HG02798 (cell line): ENCODE measurements around the gene RABAC1.
"Not testable (repeated sequence)": the region's sequence is repeated elsewhere in the genome, so short reads cannot be mapped to it uniquely, and the experiment has no call there.

Experiments used
- ATAC-seq: cut with Tn5 transposase; IDR thresholded peaks from one replicate; pipeline ENCODE4 v1.9.1; 2021; ENCODE audit warnings: mild to moderate bottlenecking; ENCODE audit not compliant: unreplicated experiment, poor library complexity

Gene RABAC1, protein sequence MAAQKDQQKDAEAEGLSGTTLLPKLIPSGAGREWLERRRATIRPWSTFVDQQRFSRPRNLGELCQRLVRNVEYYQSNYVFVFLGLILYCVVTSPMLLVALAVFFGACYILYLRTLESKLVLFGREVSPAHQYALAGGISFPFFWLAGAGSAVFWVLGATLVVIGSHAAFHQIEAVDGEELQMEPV

DNA sequence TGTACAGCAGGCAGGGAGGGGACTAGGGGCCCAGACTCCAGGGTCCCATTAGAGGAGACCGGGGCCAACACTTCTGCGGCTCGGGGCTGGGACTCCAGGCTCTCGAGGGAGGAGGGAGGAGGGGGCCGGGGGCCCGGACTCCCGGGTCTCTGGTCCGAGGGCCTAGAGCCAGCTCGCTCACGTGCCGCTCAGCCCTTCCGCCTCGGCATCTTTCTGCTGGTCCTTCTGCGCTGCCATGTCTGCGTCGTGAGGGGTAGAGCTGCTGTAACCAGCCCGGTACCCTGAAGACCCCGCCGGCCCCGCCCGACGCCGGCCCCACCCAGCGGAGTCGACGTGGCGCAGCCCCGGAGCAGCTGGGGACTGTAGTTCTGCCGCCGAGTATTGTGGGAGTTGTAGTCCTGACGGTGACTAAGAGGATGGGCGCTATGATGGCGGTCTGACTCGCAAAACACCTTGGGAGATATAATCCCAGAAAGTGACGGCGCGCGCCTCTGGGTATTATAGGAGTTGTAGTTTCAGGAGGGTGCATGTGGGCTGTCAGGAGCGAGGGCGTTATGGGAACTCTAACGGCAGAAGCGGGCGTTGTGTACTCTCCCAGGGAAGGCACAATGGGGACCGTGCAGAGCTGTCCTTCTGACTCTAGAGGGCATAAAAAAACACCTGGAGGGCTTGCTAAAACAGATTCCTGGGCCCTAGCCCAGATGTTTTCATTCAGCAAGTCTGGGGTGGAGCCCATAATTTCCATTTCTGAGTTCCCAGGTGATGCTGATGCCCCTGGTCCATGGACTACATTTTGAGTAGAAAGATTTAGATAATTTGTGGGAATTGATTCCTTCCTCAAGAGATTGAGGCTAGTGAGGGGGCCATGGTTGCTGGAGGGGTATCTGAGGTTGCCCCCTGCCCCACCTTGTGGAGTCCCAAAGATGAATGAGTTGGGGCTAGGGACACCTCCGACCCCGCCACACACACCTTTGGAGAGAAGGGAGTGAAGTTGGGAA is at the start of gene RABAC1:
Gene RABAC1 (minus strand): TSS at position 266 of the 998 bp plus-strand sequence. CDS start 29 bp downstream, at position 237.
- ATAC-seq: peak; percentile 87

DNA sequence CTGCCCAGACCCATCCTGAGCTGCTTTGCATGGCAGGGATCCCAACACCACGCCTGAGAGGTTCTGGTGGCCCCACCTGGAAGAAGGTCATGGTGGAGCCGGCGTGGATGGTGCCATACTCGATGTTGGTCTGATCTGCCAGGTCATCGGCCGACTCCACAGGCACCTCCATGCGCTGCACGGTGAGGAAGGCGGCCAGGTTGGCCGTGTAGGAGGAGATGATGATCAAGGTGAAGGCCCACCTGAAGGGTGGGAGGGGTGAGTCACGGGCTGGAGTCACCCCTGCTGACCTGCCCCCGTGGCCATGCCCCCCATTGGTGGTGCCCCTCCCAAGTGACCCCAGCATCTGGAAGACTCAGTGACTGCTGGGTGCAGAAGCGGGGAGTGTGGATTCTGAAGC is 47.4 kb upstream of the RABAC1 start:
- no peak for ATAC-seq

DNA sequence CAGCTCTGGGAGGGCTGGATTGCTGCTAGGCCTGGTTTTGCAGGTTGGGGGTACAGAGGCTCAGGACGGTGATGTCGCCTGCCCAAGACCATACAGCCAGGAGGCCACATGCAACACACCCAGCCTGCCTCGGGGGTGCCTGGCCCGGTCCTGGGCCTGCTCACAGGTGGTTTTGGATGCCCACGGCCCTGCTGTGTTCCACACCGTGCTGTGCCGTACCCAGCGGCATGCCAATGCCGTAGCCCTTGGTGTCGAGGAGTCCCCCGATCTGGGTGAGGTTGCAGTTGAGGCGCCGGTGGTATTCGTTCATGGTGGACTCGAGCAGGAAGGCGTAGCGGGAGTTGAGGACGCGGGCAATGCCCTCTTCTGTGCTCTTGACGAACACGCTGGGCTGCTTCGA is 46.4 kb upstream of the RABAC1 start:
- no peak for ATAC-seq

DNA sequence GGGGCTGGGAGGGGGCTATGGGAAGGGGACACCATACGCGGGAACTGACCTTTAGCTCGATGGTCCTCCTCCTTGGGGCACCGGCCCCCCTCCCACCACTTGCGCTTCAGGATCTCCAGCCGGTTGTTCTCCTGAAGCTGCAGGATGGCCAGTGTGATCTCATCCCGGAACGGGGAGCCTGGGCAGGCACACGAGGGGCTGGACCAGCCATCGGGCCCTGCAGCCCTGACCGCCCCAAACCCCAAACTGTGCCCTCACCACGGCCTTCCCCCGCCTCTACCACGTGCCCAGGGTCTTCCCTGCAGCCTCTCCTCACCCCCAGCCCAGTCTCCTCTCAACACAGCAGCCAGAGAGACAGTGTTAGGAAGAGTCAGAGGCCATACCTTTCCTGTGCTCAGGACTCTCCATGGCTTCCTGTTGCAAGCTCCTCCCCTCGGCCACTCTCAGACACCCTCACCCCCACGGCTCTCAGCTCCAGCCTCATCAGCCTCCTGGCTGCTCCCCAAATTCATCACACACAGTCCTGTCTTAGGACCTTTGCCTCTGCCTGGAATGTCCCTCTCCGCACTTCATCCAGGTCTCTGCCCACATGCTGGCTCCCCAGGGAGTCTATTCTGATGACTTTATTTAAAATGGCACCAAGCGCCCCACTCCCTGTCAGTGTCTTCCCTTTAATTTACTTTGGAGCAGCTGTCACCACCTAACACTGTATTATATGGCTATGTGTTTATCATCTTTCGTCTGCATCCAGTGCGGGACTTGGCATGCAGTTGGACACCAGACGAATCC is 44.6 kb upstream of the RABAC1 start:
- ATAC-seq: no peak

DNA sequence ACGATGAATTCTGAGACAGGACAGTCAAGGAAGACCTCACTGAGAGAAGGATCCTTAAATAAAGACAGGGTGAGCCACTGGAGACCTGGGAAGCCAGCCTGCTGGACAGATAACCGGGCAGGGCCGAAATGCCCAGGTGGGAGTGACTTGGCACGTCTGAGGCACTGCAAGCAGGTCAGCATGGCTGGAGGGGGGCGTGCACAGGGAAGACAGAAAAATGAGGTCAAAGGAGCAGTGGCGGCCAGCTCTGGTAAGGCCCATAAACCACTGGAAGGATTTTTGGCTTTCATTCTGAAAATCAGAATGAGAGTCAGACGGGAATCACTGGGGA is 40.7 kb upstream of the RABAC1 start:
- no peak for ATAC-seq

DNA sequence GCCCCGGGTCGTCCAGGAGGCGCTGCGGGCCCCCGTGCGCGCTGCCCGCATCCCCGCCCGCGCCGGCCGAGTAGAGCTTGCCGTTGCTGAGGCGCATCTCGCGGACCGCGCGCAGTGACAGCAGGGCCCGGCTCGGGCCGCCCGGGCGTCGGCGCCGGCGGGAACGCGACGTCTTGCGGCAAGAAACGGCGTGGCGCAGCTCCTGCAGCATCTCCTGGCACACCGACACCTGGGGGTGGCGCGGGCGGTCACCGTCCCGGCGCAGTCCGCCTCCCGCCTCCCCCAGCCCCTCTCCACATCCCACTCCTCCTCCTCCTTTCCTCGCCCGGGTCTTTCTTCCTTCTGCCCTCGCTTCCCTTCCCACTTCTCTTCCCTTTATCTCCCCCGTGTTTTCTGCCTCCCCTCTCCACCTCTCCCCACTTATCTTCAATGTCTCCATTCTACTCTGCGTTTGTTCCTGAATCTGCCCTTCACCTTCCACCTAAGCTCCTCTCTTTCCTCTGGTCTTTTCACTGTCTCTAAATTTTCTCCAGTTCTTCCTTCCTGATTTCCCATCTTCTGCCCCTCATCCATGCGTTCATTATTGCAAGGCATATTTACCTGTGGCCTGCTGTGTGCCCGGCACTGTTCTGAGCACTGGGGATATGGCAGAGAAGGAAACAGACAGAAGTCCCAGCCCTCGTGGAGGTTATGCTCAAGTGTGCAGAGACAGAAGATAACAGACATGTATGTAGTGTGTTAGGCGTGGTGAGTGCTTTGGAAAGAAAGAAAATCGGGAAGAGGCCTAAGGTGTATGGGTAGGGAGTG is 40.2 kb upstream of the RABAC1 start:
- no peak for ATAC-seq

DNA sequence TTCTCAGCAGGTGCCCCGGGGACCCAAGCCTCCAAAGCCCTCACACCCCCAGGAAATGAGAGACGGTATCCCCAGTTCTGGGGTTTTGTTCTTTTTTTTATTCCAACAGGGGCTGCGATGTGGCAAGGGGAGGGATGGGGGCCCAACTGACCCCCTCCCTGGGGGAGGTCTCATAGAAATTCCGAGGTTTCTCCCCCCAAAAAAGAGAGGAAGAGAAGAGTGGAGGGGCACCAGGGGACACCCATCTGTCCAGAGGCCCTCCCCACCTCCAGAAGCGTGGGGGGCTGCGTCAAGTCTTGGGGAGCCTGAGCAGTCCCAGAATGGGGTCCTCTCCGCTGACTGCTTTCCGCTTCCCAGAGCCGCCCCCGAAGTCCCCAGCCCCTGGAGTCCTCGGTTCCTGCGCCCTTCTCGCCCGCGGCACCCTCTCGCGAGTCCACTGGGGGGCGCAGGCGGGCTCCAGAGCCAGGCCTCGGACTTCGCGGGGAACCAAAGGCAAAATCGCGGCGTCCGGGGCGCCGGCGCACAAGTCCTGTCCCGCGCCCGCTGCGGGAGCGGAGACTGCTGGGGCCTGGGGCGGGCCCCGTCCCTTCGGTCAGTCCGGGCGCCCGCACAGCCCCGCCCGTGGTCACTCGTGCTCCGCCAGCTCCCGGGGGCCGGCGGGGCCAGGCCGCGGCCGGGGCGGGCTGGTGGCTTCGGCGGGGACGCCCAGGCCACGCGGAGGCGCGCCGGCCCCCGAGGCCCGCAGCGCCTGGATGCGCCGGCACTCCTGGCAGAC is 39.3 kb upstream of the RABAC1 start:
- no peak for ATAC-seq

DNA sequence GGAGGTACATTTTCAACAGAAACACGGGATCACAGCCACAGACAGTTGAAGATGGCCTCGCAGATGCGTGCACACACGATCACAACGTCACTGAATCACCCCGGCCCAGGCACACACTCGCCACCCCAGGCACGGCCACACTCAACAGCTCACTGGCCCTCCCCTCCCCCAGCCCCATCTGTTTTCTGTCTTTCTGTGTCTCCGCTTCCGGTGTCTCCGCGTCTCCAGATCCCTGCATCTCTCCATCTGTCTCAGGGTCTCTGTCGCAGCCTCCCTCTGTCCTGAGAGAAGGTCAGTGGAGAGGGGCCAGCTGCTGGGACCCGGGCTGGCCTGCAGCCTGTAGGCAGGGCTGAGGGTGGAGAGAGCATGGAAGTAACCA is 38.7 kb upstream of the RABAC1 start:
- no peak for ATAC-seq

DNA sequence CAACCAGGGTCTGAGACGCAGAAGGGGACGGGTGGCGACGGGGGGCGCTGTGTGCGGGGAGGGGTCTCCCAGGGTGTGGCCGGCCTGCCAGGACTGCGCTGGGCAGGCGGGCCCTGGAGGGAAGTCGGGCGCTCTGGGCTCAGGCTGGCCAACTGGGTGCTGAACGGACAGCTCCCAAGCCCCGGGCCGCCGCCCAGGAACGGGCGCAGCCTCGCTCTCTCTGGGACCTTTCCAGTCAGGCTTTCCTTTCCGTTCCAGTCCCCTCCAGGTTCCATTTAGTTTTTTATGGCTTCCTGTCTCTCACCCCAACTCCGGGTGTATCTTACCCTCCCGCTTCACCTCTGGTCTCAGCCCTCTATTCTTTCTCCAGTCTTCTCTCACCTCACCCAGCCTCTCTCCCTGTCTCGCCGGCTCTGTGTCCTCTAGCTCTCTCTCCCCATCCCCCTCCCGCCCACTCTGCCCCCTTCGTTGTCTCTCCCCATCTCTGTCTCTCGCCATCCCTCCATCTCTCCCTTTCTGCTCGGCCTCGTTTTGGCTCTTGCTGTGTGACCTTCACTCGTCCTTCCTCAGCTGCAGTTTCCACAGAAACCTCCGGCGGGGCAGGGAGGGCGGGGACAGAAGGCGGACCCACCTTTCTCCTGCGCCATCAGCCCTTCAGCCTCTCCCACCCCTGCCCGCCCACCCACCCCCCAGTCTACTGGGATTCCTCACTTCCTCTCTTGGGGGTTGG is 38.2 kb upstream of the RABAC1 start:
- ATAC-seq: no peak

DNA sequence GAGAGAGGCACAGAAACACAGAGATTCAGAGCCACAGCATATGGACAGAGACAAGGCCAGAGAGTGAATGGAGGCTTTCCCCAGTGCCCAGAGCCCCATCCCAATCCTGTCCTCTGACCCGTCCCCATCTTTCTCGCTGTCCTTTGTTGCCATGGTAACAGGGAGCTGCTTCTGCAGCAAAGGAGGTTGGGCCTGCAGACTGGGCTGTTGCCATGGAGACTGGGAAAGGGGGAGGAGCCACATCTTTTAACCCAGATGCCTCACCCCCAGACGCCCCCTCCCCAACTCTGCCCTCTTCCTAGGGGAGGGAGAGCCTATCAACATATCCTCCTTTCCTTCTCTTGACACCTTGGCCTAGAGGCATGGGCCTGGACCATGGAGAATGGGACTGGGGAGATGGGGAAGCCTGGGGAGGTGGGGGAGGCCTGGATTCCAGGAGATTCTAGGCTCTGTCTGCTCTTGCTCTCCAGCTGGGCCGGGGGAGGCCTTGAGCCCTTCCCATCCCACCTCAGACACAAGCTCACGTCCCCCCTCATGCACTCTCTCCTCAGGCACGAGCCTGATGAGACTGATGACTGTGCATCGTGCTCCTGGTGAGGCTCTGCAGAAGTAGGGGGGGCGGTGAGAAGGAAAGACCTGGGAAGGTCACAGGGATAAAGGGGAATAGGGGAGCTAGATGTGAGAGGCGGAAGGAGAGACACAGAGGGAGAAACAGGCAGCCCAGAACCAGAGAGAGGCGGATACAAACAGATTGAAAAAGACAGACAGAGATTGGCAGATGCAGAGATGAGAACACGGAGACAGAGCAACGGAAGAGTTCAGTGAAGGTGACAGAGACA is 37.1 kb upstream of the RABAC1 start:
- no peak for ATAC-seq

DNA sequence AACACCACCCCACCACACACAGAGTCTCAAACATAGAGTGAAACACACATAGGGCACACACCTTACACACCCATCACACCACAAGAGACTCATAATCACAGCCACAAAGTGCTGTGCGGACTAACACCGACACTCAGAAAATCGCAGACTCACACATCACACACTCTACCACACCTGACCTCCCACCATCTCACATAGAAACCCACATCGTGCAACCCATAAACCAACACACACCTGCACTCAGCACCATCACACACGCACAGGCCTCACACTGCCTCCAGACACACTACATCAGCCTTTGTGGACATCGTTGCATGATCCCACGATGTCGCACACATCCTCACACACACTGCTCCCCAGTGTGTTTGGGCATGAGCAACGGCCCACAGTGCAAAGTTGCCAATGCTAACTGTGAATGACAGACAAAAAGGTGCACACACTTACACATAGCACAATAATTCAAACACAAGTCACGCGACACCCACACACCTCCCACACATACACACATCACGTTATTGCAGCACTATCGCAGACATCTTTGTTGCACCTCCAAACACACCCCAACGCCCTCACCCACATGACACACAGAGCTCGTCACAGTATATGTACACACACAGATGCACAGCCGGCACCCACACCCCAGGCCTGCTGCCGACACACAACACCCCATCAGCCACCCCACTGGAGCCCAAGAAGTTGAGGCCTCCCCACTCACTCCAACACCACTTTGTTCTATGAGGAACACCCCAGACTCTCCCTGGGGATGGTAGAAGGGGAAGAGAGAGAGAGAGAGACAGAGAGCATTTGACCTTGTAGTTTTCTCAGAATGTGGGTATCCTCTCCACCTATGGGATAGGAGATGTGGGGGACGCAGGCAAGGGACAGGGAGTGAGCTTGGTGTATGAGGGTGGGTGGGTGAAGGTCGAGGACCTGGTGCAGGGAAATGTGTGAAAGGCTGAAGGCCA is 36.2 kb upstream of the RABAC1 start:
- no peak for ATAC-seq

DNA sequence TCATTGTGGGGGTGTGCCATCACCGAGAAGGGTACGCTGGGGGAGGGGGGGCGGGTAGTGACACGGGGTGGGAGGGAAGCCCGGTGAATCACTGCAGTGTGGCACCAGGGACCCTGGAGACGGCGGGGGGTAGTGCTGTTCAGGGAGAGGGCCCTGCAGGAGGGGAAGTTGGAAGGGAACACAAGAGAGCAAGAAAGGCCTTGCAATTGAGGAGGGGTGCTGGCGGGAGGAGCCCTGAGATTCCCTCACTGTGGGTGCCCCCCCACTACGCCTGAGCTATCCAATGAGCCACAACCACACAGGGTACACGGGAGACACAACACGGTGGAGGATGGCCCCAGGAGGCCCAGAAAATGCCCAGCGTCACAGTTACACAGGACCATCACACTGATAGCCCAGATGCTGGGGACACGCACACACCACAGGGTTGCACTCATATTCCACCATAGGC is 35.4 kb upstream of the RABAC1 start:
- ATAC-seq: no peak

DNA sequence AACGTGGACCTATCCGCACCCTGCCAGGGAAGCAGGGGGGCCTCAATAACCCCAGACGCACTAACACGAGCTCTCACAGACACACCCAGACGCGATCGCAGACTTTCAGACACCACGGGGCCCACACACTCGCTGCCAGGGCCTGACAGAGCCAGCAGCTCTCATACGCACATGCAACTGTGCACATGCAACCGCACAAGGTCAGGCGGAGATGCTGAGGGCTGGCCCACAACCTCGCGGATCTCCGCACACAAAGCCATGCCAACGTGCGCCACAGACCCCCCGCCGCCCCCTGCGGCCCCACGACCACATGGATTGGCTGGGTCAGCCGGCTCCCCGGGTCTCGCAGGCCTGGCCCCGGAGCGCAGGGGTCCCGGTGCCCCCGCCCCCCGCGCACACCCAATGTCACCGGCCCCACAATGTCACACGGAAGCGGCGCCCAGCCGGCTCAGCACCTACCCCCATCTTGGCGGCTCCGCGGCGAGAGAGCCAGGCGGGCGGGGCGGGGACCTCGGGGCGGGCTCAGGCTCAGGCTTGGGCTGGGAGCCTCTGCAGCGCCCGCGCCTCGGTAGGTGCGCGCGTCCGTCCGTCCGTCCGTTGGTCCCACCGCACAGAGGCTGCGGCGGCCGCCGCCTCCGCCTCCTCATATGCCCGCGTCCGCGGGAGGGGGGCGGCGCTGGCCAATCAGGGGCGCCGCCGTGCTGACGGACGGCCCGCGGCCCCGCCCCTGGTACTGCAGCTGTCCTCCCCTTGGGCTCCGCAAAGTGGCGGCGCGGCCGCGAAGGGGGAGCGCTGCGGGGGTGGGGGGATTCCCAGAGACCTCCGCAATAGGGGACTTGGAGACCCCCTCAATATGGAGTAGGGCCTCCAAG is 34.7 kb upstream of the RABAC1 start, which contains the start of gene ATP1A3:
Gene ATP1A3 (minus strand): TSS at position 619 of the 872 bp plus-strand sequence. CDS start 154 bp downstream, at position 465.
- peak; percentile 64 for ATAC-seq

DNA sequence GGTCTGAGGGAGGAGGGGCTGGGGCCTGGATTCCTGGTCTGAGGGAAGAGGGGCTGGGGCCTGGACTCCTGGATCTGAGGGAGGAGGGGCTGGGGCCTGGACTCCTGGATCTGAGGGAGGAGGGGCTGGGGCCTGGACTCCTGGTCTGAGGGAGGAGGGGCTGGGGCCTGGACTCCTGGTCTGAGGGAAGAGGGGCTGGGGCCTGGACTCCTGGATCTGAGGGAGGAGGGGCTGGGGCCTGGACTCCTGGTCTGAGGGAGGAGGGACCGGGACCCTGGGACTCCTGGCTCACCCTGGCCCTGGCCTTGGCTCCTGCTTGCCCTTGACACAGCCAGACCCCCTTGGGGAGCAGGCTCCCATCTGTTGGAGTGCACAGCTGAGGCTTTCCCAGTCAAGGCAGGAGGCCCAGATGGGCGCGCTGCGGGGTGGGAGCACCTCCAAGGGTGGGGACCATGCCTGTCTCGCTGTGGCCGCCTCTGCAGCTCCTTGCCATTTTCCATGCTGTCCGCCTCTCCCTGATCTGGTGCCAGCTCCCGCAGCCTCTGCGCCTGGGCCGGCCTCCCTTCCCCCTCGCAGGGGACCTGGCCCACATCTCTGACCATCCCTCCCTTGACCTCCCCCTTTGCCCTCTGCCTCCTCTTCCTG is 32.9 kb upstream of the RABAC1 start:
- not testable (repeated sequence) for ATAC-seq

DNA sequence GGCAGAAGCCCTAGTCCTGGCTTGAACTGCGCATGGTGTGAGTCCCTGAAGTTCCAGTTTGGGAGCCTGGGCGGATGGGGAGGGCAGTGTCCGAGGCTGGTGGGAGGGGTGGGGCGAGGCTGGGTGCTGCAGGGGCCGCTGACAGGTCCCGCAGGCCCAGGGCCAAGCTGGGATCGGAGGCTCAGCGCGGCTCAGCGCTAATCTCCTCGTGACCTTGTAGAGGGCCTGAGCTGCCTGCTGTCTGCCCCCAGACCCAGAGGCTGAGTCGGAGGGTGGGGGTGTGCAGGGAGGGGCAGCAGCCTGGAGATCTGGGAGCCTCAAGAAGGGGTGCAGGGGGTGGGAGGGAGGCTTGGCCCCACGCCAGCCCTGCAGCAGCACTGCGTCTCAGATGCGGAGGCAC is 31.9 kb upstream of the RABAC1 start:
- no peak for ATAC-seq
